ENCODE measurements around the gene CYP4F22.
"Not testable (repeated sequence)": the region's sequence is repeated elsewhere in the genome, so short reads cannot be mapped to it uniquely, and the experiment has no call there.

CYP4F22 gene

DNA sequence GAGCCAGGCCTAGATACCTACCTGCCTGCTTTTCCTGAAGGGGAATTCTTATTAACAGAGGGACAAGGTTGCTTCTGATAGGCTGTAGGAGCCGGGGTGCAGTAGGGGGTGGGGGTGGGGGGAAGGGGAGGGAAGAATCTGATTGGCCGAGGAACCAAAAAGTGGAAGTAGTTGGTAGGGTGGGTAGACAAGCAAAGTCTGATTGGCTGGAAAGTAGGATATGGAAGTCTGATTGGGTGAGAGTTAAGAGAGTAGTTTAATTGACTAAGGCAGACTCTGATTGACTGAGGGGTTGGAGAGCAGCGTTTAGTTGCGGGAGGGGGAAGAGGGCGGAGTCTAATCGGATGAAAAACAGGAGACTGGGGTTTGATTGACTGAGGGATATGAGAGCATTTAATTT, 9.4 kb upstream of the CYP4F22 start:
- H3K4me3 ChIP-seq (ENCODE audit: low read length): no peak overlapping the region
- DNase-seq (ENCODE audit: low read depth): no peak
- TF ChIP-seq, protein P1, sequence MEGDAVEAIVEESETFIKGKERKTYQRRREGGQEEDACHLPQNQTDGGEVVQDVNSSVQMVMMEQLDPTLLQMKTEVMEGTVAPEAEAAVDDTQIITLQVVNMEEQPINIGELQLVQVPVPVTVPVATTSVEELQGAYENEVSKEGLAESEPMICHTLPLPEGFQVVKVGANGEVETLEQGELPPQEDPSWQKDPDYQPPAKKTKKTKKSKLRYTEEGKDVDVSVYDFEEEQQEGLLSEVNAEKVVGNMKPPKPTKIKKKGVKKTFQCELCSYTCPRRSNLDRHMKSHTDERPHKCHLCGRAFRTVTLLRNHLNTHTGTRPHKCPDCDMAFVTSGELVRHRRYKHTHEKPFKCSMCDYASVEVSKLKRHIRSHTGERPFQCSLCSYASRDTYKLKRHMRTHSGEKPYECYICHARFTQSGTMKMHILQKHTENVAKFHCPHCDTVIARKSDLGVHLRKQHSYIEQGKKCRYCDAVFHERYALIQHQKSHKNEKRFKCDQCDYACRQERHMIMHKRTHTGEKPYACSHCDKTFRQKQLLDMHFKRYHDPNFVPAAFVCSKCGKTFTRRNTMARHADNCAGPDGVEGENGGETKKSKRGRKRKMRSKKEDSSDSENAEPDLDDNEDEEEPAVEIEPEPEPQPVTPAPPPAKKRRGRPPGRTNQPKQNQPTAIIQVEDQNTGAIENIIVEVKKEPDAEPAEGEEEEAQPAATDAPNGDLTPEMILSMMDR (conservative IDR thresholded peaks at IDR 0.05; ENCODE audit: low read depth, low read length): no peak

DNA sequence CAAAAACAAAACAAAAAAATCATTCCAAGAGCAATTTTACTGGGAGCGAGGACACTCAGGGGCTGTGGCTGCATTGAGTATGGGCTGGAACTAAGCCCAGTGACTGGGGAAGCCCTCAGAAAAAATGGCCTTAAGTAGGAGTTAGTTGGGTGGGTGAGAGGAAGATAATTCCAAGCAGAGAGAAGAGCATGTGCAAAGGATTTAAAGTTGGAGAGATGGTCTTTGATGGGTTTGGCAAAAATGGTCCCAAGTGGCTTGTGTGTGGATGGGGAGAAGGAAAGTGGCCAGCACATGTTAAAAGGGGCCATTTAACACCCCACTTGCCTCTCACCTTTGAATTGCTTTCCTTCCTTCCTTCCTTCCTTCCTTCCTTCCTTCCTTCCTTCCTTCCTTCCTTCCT, 6.7 kb upstream of the CYP4F22 start:
- no peak for DNase-seq (ENCODE audit: low read depth)
- TF ChIP-seq, protein P1 (conservative IDR thresholded peaks at IDR 0.05; ENCODE audit: low read depth, low read length): no peak
- H3K4me3 ChIP-seq (ENCODE audit: low read length): no peak overlapping the region

DNA sequence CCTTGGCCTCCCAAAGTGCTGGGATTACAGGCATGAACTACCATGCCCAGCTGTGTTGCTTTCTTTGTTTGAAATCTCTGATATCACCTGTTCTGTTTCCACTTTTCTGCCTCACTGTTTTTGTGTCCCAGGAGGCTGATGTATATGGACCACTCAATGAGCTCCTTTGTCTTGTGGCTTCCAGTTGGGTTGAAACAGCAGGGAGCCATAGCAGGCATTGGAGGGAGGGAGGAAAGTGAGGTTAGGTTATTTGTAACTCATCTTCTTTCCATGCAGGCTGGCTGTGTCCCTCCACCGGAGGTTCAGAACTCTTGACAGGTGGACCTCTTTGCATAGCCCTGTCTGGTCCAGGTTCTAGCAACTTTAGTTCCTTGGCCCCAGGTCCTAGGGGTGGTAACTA, 6.1 kb upstream of the CYP4F22 start:
- no peak overlapping the region for H3K4me3 ChIP-seq (ENCODE audit: low read length)
- no peak for DNase-seq (ENCODE audit: low read depth)
- TF ChIP-seq, protein P1 (conservative IDR thresholded peaks at IDR 0.05; ENCODE audit: low read depth, low read length): no peak

DNA sequence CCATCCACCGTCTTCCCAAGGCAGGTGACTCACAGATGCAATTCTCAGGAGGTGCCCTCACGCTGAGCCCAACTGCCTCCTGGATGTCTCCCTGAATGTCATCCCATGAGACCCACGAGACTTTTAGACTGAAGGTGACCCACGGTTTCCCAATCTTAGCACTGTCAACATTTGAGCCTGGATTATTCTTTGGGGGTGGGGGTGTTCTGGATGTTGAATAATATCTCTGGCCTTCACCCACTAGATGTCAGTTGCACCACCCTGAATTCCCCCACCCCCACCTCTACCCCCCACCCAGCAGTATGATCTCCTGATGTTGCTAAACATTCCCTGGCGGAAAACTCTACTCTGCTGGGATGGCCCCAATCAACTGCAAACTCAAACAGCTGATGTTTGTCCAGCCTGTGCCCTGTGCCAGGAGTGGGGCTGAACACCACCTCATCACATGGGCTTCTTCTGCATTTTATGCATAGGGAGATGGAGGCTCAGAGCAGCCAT, 2.2 kb upstream of the CYP4F22 start:
- TF ChIP-seq, protein P1 (conservative IDR thresholded peaks at IDR 0.05; ENCODE audit: low read depth, low read length): no peak

DNA sequence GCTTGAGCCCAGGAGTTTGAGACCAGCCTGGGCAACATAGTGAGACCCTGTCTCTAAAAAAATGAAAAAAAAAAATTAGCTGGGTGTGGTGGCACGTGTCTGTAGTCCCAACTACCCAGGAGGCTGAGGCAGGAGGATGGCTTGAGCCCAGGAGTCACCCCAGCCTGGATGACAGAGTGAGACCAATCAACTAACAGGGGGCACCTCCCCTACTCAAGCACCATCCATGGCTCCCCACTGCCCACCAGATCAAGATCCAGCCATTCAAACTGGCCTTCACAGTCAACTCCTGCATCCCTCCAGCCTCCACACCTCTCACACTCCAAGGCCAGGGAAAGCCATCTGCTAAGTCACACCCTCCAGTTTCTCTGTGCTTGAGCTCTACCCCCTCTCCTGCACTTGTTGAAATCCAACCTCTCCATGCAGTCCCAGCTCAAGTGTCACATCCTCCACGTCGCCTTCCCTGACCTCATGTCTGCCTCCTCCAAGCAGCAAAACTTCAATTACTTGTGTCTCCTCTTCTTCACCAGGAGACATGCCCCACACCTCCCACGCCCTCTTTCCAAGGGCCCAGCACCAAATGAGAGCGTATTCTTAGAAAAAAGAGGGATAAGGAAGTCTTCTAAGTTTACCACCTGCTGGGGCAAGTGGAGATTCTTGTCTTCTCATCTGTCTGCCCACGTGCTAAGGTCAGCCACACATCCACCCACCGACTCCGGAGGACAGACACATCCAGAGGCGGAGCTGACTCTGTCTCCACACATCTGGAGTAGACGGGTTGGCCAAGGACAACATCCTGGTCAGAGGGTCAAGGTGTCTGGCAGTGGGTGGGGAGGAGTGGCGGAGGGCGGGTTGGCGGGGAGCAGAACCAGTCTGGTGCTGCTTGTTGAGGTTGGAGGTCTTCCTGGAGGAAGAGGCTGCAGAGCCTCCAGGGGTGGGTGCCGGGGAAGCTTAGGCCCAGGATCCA, 974 bp upstream of the CYP4F22 start:
- H3K4me3 ChIP-seq (ENCODE audit: low read length): no peak overlapping the region
- TF ChIP-seq, protein P1 (conservative IDR thresholded peaks at IDR 0.05; ENCODE audit: low read depth, low read length): no peak

More for the DNA sequence above, 2.2 kb upstream of the CYP4F22 start:
- no peak overlapping the region for H3K4me3 ChIP-seq (ENCODE audit: low read length)
- no peak for DNase-seq (ENCODE audit: low read depth)

DNA sequence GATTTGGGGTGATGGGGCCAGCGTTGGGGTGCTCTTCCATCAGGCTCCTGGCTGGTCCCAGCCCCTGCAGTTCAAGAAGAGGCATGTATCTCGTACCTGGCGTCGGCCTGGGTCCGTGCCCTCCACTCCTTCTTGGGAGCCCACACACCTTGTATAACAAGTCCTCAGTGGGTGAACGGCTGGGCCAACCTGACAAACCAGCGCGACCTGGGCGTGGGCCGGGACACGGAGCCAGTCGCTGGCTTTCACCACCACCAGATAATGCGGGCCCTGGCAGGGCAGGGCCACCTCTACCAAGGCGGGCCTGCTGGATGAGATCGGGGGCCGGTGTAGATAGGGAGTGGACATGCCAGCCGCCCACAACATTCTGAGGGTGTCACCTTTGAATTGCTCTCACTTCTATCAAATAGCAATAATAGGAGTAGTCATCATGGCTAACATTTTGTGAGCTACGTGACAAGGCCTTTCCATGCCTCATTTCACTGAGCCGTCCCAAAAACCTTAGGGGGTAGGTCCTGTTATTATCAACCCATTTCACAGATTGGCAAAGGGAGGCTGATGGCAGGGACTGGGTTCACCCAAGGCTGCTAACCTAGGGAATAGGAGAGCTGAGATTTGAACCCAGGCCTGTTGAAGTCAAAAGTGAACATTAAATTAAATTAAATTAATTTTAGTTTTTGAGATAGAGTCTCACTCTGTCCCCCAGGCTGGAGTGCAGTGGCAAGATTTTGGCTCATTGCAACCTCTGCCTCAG, 3.5 kb downstream of the CYP4F22 start:
- DNase-seq (ENCODE audit: low read depth): no peak
- H3K4me3 ChIP-seq (ENCODE audit: low read length): no peak overlapping the region
- TF ChIP-seq, protein P1 (conservative IDR thresholded peaks at IDR 0.05; ENCODE audit: low read depth, low read length): no peak

More for the DNA sequence above, 974 bp upstream of the CYP4F22 start:
- no peak for DNase-seq (ENCODE audit: low read depth)

DNA sequence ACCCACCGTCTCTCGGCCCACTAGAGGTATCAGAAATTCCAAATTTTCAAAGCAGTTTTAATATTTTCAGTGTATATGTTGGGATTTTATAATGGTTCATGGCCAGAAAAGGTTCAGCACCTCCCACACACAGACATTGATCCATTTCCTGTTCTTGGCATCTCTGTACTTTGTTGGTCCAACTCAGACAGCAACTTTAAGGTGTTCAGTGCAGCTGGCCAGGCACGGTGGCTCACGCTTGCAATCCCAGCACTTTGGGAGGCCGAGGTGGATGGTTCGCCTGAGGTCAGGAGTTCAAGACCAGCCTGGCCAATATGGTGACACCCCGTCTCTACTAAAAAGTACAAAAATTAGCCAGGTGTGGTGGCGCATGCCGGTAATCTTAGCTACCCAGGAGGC, 6.9 kb downstream of the CYP4F22 start:
- H3K4me3 ChIP-seq (ENCODE audit: low read length): not testable (repeated sequence)

More for the DNA sequence above, 6.9 kb downstream of the CYP4F22 start:
- DNase-seq (ENCODE audit: low read depth): not testable (repeated sequence)
